GM12878 (cell line): Measurements from ENCODE around the gene SYCE1L. TPM values are rescaled to one million over a fixed set of nuclear protein-coding genes. Genes with fewer than 3 reads are reported as not detected.

Source experiments
- ATAC-seq: fragments of 200-7000 bp; cut with Tn5 transposase; 3 replicates; pipeline ENCODE4 v1.9.1; 2020; ENCODE audit warnings: mild to moderate bottlenecking, moderate library complexity
- BruUV-seq: library from RNA; stranded (reverse); fragments of 400-500 nt; replicated peaks from 2 replicates; lab custom pipeline; 2021; lab: Mats Ljungman, UMichigan
- CTCF ChIA-PET: fragments of 300-600 bp; sonication (Branson Sonifier 250); formaldehyde crosslinking; extraction: SDS; loops from one replicate; lab custom pipeline; 2021; ENCODE audit warnings: inconsistent platforms; lab: Yijun Ruan, JAX
- POLR2A ChIA-PET: fragments of 350-600 bp; formaldehyde crosslinking; extraction: SDS; loops from one replicate; lab custom pipeline; 2021; ENCODE audit warnings: inconsistent platforms; lab: Charles Lee
- RAD21 ChIA-PET: fragments of 300-600 bp; sonication (Branson Sonifier 250); formaldehyde crosslinking; loops from one replicate; lab custom pipeline; 2023; ENCODE audit warnings: antibody characterized with exemption; ENCODE audit not compliant: unreplicated experiment; lab: Charles Lee
- SMC1A ChIA-PET: fragments of 300-600 bp; sonication (Branson Sonifier 250); formaldehyde crosslinking; loops from one replicate; lab custom pipeline; 2023; ENCODE audit not compliant: unreplicated experiment, uncharacterized antibody; lab: Charles Lee
- DNase-seq: peaks from one replicate; pipeline ENCODE4 v3.0.0-alpha.2; 2011; ENCODE audit warnings: low read depth, low spot score
- FAIRE-seq: peaks from 3 replicates; lab custom pipeline; 2011; peaks lifted over from hg19 to GRCh38; lab: Jason Lieb, UNC
- H2AFZ ChIP-seq: 2 replicates; pipeline ENCODE4 v1.6.0; 2011; ENCODE audit warnings: low read depth, low read length, control low read depth; ENCODE audit not compliant: control insufficient read depth
- H3K27ac ChIP-seq: 2 replicates; pipeline ENCODE4 v1.5.1; 2011; ENCODE audit warnings: control low read depth; ENCODE audit not compliant: control insufficient read depth, insufficient read depth
- H3K27me3 ChIP-seq, 2 experiments: replicated peaks in 1 of 2; 2 replicates each; pipeline versions ENCODE4 v1.6.0 to v1.6.1; 2011; ENCODE audit warnings: low read length in 1 of 2; ENCODE audit not compliant: control insufficient read depth in 2 of 2, insufficient read depth in 2 of 2
- H3K36me3 ChIP-seq, 2 experiments: 2 replicates each; pipeline ENCODE4 v1.5.1; 2011; ENCODE audit warnings: low read length in 1 of 2; ENCODE audit not compliant: control insufficient read depth in 2 of 2, insufficient read depth in 2 of 2
- H3K4me1 ChIP-seq: 2 replicates; pipeline ENCODE4 v1.6.1; 2011; ENCODE audit warnings: mild to moderate bottlenecking, low read length, moderate library complexity, mixed read lengths; ENCODE audit not compliant: control insufficient read depth, insufficient read depth
- H3K4me2 ChIP-seq: 2 replicates; pipeline ENCODE4 v1.6.0; 2011; ENCODE audit warnings: control low read depth; ENCODE audit not compliant: control insufficient read depth, insufficient read depth
- H3K4me3 ChIP-seq: fragments of 200-600 bp; sonication (generic); 2 replicates; pipeline ENCODE4 v1.5.1; 2016
- H3K79me2 ChIP-seq: 2 replicates; pipeline ENCODE4 v1.6.0; 2011; ENCODE audit warnings: low read length; ENCODE audit not compliant: control insufficient read depth, insufficient read depth
- H3K9ac ChIP-seq: 2 replicates; pipeline ENCODE4 v1.8.0; 2011; ENCODE audit warnings: low read length, control low read depth, mixed read lengths; ENCODE audit not compliant: control insufficient read depth, insufficient read depth
- H3K9me3 ChIP-seq: replicated peaks from 3 replicates; pipeline ENCODE4 v1.5.1; 2011; ENCODE audit warnings: mild to moderate bottlenecking, low read length; ENCODE audit not compliant: control insufficient read depth, insufficient read depth
- H4K20me1 ChIP-seq: 2 replicates; pipeline ENCODE4 v1.6.0; 2011; ENCODE audit not compliant: control insufficient read depth, insufficient read depth
- ATF3 ChIP-seq: IDR thresholded peaks from 2 replicates; pipeline ENCODE4 v1.6.1; 2011; ENCODE audit warnings: low read depth, mild to moderate bottlenecking, low read length, moderate library complexity, borderline replicate concordance; ENCODE audit errors: extremely low read depth
- BCLAF1 ChIP-seq: fragments of 450-650 bp; IDR thresholded peaks from 2 replicates; pipeline ENCODE4 v1.6.1; 2017; ENCODE audit warnings: antibody characterized with exemption, mild to moderate bottlenecking, moderate library complexity
- CHD4 ChIP-seq: fragments of 200-600 bp; sonication (generic); IDR thresholded peaks from 2 replicates; pipeline ENCODE4 v1.6.1; 2016; ENCODE audit warnings: mild to moderate bottlenecking
- EED ChIP-seq: sonication (generic); IDR thresholded peaks from 2 replicates; pipeline ENCODE4 v1.6.1; 2016; ENCODE audit warnings: antibody characterized with exemption, low read depth
- EP300 ChIP-seq, 2 experiments: fragments of 150-350 bp in 1 of 2; IDR thresholded peaks; 2 replicates each; pipeline ENCODE4 v1.6.1; 2011 to 2012; ENCODE audit warnings: low read depth in 2 of 2, low read length in 2 of 2, borderline replicate concordance in 1 of 2, improper control_type of control experiment in 1 of 2, inconsistent platforms in 1 of 2; ENCODE audit not compliant: control insufficient read depth in 1 of 2
- FOXK2 ChIP-seq: fragments of 450-650 bp; IDR thresholded peaks from 2 replicates; pipeline ENCODE4 v1.6.1; 2017; ENCODE audit warnings: mild to moderate bottlenecking, moderate library complexity
- HDAC2 ChIP-seq: fragments of 200-600 bp; sonication (generic); IDR thresholded peaks from 2 replicates; pipeline ENCODE4 v1.6.1; 2017
- IRF3 ChIP-seq: fragments of 450-650 bp; IDR thresholded peaks from 2 replicates; pipeline ENCODE4 v1.6.1; 2014; ENCODE audit warnings: mild to moderate bottlenecking
- MEF2A ChIP-seq: IDR thresholded peaks from 2 replicates; pipeline ENCODE4 v1.6.1; 2011; ENCODE audit warnings: low read depth, mild to moderate bottlenecking, low read length, moderate library complexity; ENCODE audit not compliant: insufficient read depth
- MYC ChIP-seq: IDR thresholded peaks from 2 replicates; pipeline ENCODE4 v1.6.1; 2011; ENCODE audit warnings: mild to moderate bottlenecking, low read length, moderate library complexity, inconsistent platforms; ENCODE audit not compliant: insufficient read depth, insufficient replicate concordance, insufficient read length, severe bottlenecking
- NFIC ChIP-seq: IDR thresholded peaks from 2 replicates; pipeline ENCODE4 v1.6.1; 2012; ENCODE audit warnings: low read depth, mild to moderate bottlenecking, inconsistent platforms, low read length, moderate library complexity
- NFYB ChIP-seq: IDR thresholded peaks from 2 replicates; pipeline ENCODE4 v1.6.1; 2011; ENCODE audit warnings: low read depth, mild to moderate bottlenecking, low read length, improper control_type of control experiment, moderate library complexity; ENCODE audit not compliant: insufficient read depth
- RUNX3 ChIP-seq: IDR thresholded peaks from 2 replicates; pipeline ENCODE4 v1.6.1; 2012; ENCODE audit warnings: low read length, inconsistent platforms
- STAT1 ChIP-seq: fragments of 450-650 bp; conservative IDR thresholded peaks from 2 replicates; pipeline ENCODE4 v1.6.1; 2014; ENCODE audit warnings: antibody characterized with exemption, mild to moderate bottlenecking
- WRNIP1 ChIP-seq: IDR thresholded peaks from 2 replicates; pipeline ENCODE4 v1.6.1; 2011; ENCODE audit warnings: low read depth, low read length, improper control_type of control experiment, borderline replicate concordance
- ZNF274 ChIP-seq: IDR thresholded peaks from one replicate; pipeline ENCODE4 v1.8.0; 2011; ENCODE audit not compliant: insufficient read length, insufficient read depth
- WGBS: methylation state at CpG from one replicate; pipeline ENCODE4 v1.1.6; 2016; ENCODE audit warnings: low lambda C conversion rate; ENCODE audit not compliant: insufficient replicate concordance, insufficient coverage; ENCODE audit errors: missing lambda C conversion rate; 5-methylcytosine and 5-hydroxymethylcytosine counted together
- in situ Hi-C: fragments of 300-500 bp; cut with MboI; formaldehyde crosslinking; loops from 9 replicates; pipeline ENCODE4 v1.14.3; 2018; ENCODE audit warnings: mixed read lengths
- intact Hi-C: fragments of 100-400 bp; cut with micrococcal nuclease; formaldehyde crosslinking; loops from one replicate; pipeline ENCODE4 v1.14.2; 2022; ENCODE audit not compliant: unreplicated experiment
- polyA plus RNA-seq, 11 experiments: library from polyadenylated mRNA; depleted of rRNA in 4 of 11; unstranded in 6 of 11; stranded (reverse) in 5 of 11; fragments of >200 nt; fragmentation: Nextera tagmentation in 4 of 11; fragmentation: Illumina TruSeq in 1 of 11; extraction: Ambion mirVana in 4 of 11; extraction: Trizol in 1 of 11; gene quantifications; 1 replicate in 1 of 11; 2 replicates in 10 of 11; pipeline versions ENCODE4 v1.2.1 to v1.2.3, GENCODE V29; 2011 to 2016; ENCODE audit warnings: inconsistent platforms in 2 of 11, missing spikeins in 2 of 11, low read depth in 1 of 11
- total RNA-seq, 4 experiments: library from RNA; depleted of rRNA in 3 of 4; stranded (reverse); fragments of >200 nt in 3 of 4; fragmentation: Illumina TruSeq in 1 of 4; extraction: Trizol in 1 of 4; gene quantifications; 2 replicates each; pipeline versions ENCODE4 v1.2.1 to v1.2.3, GENCODE V29; 2013 to 2021
- TF ChIP-seq, protein P1 (sequence below): IDR thresholded peaks from 2 replicates; pipeline ENCODE4 v1.6.1; 2012; ENCODE audit warnings: low read depth, low read length, improper control_type of control experiment

The SYCE1L gene
- total and polyA plus RNA-seq, 10 of the 15 experiments (the other 5 are each of a cell fraction or from before 2014, with no cell fraction given) = 0.35 to 4.6 (median 0.91) TPM; not detected in 5

- RAD21 ChIA-PET = no interaction called here
These were observed 41.7 kb upstream of the SYCE1L start for GRCh38 chr16:77157346-77158058.

More at GRCh38 chr16:77157346-77158058, 41.7 kb upstream of the SYCE1L start:
- Histone ChIP-seq H3K4me1 (no peaks in the 10 kb centered on the region), H3K4me2 (no peak overlapping the region), H2AFZ (no peak overlapping the region), H3K36me3 (no peaks in the 10 kb centered on the region), H3K27ac (no peak overlapping the region), H3K4me3 (no peak overlapping the region), H3K9ac (no peak overlapping the region), H4K20me1 (no peaks in the 10 kb centered on the region)
- FAIRE-seq (peak; percentile 7), ATAC-seq (no peak)
- in situ Hi-C loops (no loop called here), intact Hi-C loops (no loop called here)
- CTCF ChIA-PET = interaction anchor here (0.6 to 0.7 kb wide), 2 partner anchors 14 to 291 kb away, joined by 3 to 4 read pairs; no protein-coding TSS in a partner anchor
- SMC1A ChIA-PET = no interaction called here
- no TSS peak for BruUV-seq
- WGBS = 28% methylated on average over 3 of the region's 3 CpGs
- TF ChIP-seq, protein P1, sequence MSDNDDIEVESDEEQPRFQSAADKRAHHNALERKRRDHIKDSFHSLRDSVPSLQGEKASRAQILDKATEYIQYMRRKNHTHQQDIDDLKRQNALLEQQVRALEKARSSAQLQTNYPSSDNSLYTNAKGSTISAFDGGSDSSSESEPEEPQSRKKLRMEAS = no peak
- TF ChIP-seq IRF3 = no peak
- TF ChIP-seq BCLAF1 = no peak
- TF ChIP-seq ZNF274 = no peak
- TF ChIP-seq NFYB = no peak
- TF ChIP-seq NFIC = no peak
- no peak for TF ChIP-seq MEF2A
- TF ChIP-seq FOXK2 = no peak
- no peak for TF ChIP-seq CHD4
- no peak for TF ChIP-seq MYC
- no peak for TF ChIP-seq ATF3
- TF ChIP-seq RUNX3 = no peak
- no peak for TF ChIP-seq STAT1
- TF ChIP-seq WRNIP1 = no peak
- TF ChIP-seq EP300 (IDR thresholded peaks at IDR 0.05; ENCODE audit: borderline replicate concordance in 1 of 2, control insufficient read depth in 1 of 2, low read depth in 2 of 2, low read length in 2 of 2) = no peak
- TF ChIP-seq HDAC2 = no peak
- TF ChIP-seq EED = no peak
- TF ChIP-seq, all 136 proteins: peak for 0
- POLR2A ChIA-PET = interaction anchor here (0.6 kb wide), 1 partner anchor 269 kb away, joined by 3 read pairs; no protein-coding TSS in a partner anchor
- Histone ChIP-seq H3K9me3 (no peaks in the 10 kb centered on the region), H3K27me3 (no peaks in the 10 kb centered on the region; a peak in 1 of 4 replicates), H3K79me2 (no peaks in the 10 kb centered on the region)
- DNase-seq = no peak
